Spleen (tissue), 7 donors: ENCODE measurements around the gene SPP2.

Experiments used
- POLR2AphosphoS5 ChIP-seq, 3 donors: sonication (generic); formaldehyde crosslinking; IDR thresholded peaks; one replicate each; pipeline ENCODE4 v1.5.1; 2017; ENCODE audit warnings: antibody characterized with exemption in 3 of 3
- TF ChIP-seq, protein P1 (sequence below), 11 experiments: fragments of 200-600 bp in 7 of 11; fragments of 450-650 bp in 4 of 11; sonication (generic) in 4 of 11; IDR thresholded peaks in 8 of 11; conservative IDR thresholded peaks in 3 of 11; 1 replicate in 7 of 11; 2 replicates in 4 of 11; pipeline versions ENCODE4 v1.4.0 to v1.8.0; 2016 to 2021; ENCODE audit warnings: antibody characterized with exemption in 11 of 11, inconsistent platforms in 4 of 11, mild to moderate bottlenecking in 1 of 11
- donor health status: DM: no; HTN: no; CAD: no; lungs with moderate emphysema.
- donor health status: DM: no; HTN: no; CAD: no.
- donor health status: DM: no; HTN: no; CAD: no.

DNA sequence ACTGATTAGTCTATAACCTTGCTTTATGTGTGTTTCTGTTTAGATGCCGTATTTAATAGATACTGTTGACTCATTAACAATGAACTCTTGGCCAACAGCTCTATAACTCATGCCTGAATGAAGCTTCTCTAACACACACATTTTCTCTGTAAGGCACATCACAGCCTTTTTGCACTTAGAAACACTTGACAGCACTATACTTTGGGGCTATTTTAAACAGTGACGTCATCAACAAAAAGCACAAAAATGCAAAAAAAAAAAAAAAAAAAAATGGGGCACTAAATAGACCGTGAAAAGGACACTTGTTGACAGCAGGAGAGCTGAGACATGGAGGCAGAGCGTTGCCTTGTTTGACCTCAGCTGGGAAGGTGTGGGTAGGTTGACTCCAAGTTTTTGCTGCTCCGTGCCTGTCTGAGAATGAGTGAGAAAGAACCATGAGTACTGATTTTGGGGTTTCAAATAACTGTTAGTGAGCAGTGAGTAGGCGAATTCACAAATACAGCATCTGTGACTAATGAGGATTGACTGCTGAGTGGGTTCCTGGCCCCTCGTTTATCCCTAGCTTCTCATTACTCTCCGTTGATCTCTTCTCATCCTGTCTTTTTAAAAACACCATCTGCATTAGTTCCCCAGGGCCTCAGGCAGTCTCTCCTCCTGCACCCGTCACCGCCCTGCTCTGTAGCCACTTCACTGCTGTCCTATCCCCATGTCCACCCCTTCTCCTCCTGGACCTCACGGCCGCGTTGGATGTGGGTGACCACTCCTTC is 24.4 kb downstream of the SPP2 start:
- TF ChIP-seq, protein P1, sequence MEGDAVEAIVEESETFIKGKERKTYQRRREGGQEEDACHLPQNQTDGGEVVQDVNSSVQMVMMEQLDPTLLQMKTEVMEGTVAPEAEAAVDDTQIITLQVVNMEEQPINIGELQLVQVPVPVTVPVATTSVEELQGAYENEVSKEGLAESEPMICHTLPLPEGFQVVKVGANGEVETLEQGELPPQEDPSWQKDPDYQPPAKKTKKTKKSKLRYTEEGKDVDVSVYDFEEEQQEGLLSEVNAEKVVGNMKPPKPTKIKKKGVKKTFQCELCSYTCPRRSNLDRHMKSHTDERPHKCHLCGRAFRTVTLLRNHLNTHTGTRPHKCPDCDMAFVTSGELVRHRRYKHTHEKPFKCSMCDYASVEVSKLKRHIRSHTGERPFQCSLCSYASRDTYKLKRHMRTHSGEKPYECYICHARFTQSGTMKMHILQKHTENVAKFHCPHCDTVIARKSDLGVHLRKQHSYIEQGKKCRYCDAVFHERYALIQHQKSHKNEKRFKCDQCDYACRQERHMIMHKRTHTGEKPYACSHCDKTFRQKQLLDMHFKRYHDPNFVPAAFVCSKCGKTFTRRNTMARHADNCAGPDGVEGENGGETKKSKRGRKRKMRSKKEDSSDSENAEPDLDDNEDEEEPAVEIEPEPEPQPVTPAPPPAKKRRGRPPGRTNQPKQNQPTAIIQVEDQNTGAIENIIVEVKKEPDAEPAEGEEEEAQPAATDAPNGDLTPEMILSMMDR (IDR thresholded peaks at IDR 0.05 in 8 of 11, conservative IDR thresholded peaks at IDR 0.05 in 3 of 11) = no peak
- TF ChIP-seq POLR2AphosphoS5 (IDR thresholded peaks at IDR 0.05) = no peak
